ENCODE results near the gene ACAP3. TPM values are rescaled to one million over a fixed set of nuclear protein-coding genes. Genes with fewer than 3 reads are reported as not detected.

ACAP3 gene
- polyA plus RNA-seq, 2 of the 4 experiments (the other 2 are of a cell fraction), result 6.6 to 24.2 TPM

DNA sequence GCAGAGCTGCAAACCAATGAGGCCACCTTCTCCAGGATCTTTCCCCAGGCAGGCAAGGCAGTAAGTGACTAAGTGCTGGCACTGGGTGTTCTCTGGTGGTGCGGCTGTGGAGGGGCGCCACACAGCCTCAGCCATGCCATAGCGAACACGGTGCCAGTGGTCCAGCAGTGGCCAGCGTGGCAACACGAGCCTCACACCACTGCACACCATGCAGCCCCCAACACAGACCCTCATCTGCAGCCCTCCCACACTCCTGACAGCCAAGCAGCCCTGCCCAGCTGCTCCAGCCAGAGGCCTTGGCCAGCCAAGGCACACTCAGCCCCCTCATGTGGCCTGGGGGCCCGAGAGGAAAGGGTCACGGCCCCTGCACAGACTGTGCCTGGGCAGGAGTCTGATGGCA, 13.7 kb upstream of the ACAP3 start:
- ChIA-PET CTCF (interaction anchor here (1.4 kb wide), 1 partner anchor 27 kb away, joined by 5 read pairs; no protein-coding TSS in a partner anchor), POLR2A (no interaction called here)
- Histone ChIP-seq H3K4me2 (no peak overlapping the region), H3K4me3 (no peak overlapping the region), H3K9me3 (no peaks in the 10 kb centered on the region), H3K27ac (no peak overlapping the region), H3K4me1 (peaks cover 27% of the 10 kb centered on the region)
- 92% methylated on average over 4 of the region's 8 CpGs for WGBS (ENCODE audit: missing lambda C conversion rate)
- FAIRE-seq (no peak), DNase-seq (ENCODE audit: low read depth in 1 of 2, low spot score in 1 of 2) (no peak), ATAC-seq (no peak)
- TF ChIP-seq ZC3H11A (IDR thresholded peaks at IDR 0.05), result no peak
- TF ChIP-seq MAZ (IDR thresholded peaks at IDR 0.05; ENCODE audit: borderline replicate concordance, low read depth, low read length), result no peak

DNA sequence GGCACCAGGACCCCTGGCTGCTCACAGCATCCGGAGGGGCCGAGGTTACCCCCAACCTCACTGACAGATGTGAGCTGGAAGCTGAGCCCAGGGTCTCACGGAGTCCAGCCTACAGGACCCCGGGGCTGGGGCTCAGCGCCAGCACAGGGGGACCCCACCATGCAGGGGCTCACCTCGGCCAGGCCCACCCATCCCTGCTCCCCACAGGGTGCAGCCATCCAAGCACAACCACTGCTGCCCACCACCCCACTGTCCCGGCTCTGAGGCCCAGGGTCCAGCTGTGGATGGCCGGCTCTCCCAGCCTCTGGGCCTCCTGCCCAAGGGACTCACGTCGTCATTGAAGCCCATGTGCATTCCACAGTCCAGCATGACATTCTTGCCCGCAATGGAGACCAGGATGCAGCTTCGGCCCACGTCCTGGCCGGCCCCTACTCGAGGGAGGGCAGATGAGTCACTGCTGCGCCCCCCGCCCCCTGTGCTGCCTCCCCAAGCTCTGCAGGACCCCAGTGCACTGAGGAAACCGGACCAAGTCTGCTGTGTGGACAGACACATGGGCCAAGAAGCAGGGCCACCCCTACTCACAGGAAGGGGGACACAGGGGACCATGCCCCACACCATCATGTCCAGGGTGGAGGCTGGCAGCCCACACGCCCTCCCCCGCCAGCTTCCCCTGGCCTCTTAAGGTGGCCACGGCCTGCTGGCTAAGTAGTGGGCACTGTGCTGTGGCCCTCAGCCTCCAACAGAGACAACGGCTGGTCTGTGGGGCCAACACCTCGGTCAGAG, 13.1 kb upstream of the ACAP3 start:
- H3K4me1 ChIP-seq, result peaks cover 26% of the 10 kb centered on the region
- H3K4me3 ChIP-seq, result no peak overlapping the region
- H3K9me3 ChIP-seq, result no peaks in the 10 kb centered on the region
- ChIA-PET POLR2A (no interaction called here), CTCF (interaction anchor here (1.0 to 1.4 kb wide), 3 partner anchors 20 to 27 kb away, joined by 3 to 5 read pairs (median 5); no protein-coding TSS in a partner anchor)
- no peak overlapping the region for H3K27ac ChIP-seq
- 72% methylated on average over 11 of the region's 23 CpGs for WGBS (ENCODE audit: missing lambda C conversion rate)
- no peak overlapping the region for H3K4me2 ChIP-seq
- DNase-seq (ENCODE audit: low read depth in 1 of 2, low spot score in 1 of 2), result no peak
- ATAC-seq, result no peak
- TF ChIP-seq, protein P1, sequence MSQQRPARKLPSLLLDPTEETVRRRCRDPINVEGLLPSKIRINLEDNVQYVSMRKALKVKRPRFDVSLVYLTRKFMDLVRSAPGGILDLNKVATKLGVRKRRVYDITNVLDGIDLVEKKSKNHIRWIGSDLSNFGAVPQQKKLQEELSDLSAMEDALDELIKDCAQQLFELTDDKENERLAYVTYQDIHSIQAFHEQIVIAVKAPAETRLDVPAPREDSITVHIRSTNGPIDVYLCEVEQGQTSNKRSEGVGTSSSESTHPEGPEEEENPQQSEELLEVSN (IDR thresholded peaks at IDR 0.05; ENCODE audit: borderline replicate concordance, low read depth), result no peak
- no peak for TF ChIP-seq ZSCAN20 (CRISPR knock-in tag; IDR thresholded peaks at IDR 0.05)
- TF ChIP-seq POLR2AphosphoS2 (conservative IDR thresholded peaks at IDR 0.05; ENCODE audit: low read length), result no peak
- TF ChIP-seq CBX2 (IDR thresholded peaks at IDR 0.05; ENCODE audit: borderline replicate concordance, low read depth), result no peak
- no peak for TF ChIP-seq HOXB5 (CRISPR knock-in tag; IDR thresholded peaks at IDR 0.05)
- no peak for FAIRE-seq

GRCh38 chr1:1319646-1319941, 11.9 kb upstream of the ACAP3 start:
- WGBS (ENCODE audit: missing lambda C conversion rate), result 93% methylated on average over 13 of the region's 13 CpGs
- DNase-seq (ENCODE audit: low read depth in 1 of 2, low spot score in 1 of 2) (no peak), ATAC-seq (no peak), FAIRE-seq (no peak)
- H3K27ac ChIP-seq, result no peak overlapping the region
- H3K4me3 ChIP-seq, result no peak overlapping the region
- ChIA-PET CTCF (interaction anchor here (1.4 kb wide), 1 partner anchor 18 kb away, joined by 5 read pairs; no protein-coding TSS in a partner anchor), POLR2A (no interaction called here)
- no peaks in the 10 kb centered on the region for H3K9me3 ChIP-seq
- H3K4me2 ChIP-seq, result no peak overlapping the region
- H3K4me1 ChIP-seq, result peaks cover 21% of the 10 kb centered on the region
- no peak for TF ChIP-seq JUNB (IDR thresholded peaks at IDR 0.05)
- no peak for TF ChIP-seq HOXA7 (CRISPR knock-in tag; IDR thresholded peaks at IDR 0.05)
- no peak for TF ChIP-seq CEBPB (IDR thresholded peaks at IDR 0.05)
- no peak for TF ChIP-seq NPAS2 (CRISPR knock-in tag; IDR thresholded peaks at IDR 0.05; ENCODE audit: borderline replicate concordance)
- TF ChIP-seq, protein P2, sequence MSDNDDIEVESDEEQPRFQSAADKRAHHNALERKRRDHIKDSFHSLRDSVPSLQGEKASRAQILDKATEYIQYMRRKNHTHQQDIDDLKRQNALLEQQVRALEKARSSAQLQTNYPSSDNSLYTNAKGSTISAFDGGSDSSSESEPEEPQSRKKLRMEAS (IDR thresholded peaks at IDR 0.05), result no peak
- TF ChIP-seq, protein P3, sequence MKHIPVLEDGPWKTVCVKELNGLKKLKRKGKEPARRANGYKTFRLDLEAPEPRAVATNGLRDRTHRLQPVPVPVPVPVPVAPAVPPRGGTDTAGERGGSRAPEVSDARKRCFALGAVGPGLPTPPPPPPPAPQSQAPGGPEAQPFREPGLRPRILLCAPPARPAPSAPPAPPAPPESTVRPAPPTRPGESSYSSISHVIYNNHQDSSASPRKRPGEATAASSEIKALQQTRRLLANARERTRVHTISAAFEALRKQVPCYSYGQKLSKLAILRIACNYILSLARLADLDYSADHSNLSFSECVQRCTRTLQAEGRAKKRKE (CRISPR knock-in tag; IDR thresholded peaks at IDR 0.05; ENCODE audit: low read depth), result no peak
- no peak for TF ChIP-seq GATA3 (IDR thresholded peaks at IDR 0.05; ENCODE audit: borderline replicate concordance)
- no peak for TF ChIP-seq KDM1A (IDR thresholded peaks at IDR 0.05; ENCODE audit: low read depth)
- no peak for TF ChIP-seq FOXS1 (CRISPR knock-in tag; IDR thresholded peaks at IDR 0.05)
- no peak for TF ChIP-seq HEYL (CRISPR knock-in tag; IDR thresholded peaks at IDR 0.05)
